HPDE6-E6E7 (cell line): ENCODE results near the gene RSPH3.
A peak's percentile ranks its signal among the peaks of the same experiment; 100 is the strongest.
"Not testable (repeated sequence)": the region's sequence is repeated elsewhere in the genome, so short reads cannot be mapped to it uniquely, and the experiment has no call there.

Source experiments
- DNase-seq: peaks from one replicate; pipeline ENCODE4 v3.0.0; 2011; ENCODE audit warnings: missing footprints; ENCODE audit errors: extremely low spot score

Gene RSPH3

DNA sequence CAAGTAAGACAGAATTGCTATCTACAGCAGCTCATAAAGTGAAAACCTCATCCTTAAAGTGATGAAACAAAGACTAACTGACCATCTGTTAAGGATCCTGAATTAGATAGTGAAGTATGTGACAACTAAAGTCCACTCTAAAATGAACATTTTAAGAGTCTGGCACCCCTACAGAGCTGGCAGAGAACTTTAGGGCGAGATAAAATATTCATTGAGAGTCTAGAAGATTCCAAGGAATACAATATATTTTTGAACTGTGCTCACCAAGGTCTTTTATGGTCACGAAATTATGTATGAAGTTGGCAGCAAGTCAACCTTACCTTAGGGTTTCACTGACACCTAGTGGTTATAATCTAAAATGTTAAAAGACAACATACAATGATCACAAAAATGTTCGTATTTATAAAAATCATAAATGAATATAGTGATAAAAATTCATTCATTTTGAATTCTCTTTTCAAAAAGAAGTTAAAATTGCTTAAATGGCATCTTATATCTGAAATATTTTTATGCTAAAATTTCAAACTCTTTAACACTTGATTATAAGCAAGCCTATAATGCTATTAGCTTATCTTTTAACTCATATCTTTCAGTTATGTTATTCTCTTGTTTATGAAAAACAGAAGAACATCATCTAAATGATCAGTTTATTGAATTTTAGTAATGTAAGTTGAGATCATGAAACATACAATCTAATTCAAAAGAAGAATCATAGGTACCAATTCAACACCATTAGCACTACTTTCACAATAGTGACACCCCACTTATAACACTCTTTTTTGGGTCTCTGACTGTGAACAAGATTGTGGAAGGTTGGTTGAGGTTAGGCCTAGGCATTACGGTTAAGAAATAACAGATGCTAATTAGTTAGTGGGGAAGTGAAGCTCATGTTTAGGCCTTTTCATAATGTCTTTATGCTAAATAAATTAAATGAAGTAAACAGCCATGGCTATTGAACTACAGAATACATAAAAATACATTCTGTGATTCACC lies 27.5 kb downstream of the RSPH3 start:
- DNase-seq: peak; percentile 20

DNA sequence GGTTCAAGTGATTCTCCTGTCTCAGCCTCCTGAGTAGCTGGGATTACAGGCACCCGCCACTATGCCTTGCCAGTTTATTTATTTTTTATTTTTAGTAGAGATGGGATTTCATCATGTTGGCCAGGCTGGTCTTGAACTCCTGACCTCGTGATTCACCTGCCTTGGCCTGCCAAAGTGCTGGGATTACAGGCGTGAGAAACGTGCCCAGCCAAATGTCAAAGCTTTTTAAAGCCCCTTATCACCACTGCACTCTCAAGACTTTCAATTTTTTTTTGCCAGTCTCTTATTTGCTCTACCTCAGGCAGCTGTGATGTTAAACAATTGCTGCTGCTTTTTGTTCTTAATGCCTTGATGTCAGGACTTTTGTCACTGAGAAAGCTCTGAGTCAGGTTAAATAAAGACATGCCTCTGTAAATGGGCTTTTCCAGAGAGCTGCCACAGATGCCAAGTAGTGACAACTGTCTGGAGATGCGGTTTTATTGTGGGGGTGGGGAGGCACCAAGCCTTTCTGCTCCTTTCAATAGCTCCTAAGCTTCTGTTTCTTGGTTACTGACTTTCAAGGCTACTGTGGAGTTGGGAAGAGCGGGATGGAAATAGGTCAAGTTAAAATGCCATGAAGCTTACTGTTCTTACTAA lies 29.2 kb downstream of the RSPH3 start:
- no peak for DNase-seq

DNA sequence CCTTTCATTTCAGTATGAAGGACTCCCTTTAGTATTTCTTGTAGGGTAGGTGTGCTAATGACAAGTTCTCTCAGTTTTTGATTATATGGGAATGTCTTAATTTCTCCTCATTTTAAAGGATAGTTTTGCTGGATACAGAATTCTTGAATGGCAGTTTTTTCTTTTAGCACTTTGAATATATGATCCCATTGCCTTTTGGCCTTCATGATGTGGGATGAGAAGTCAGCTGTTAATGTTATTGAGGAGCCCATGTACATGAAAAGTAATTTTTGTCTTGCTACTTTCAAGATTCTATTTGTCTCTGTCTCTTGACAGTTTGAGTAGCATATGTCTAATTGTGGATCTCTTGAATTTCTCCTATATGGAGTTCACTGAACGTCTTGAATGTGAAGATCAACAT lies 30.9 kb downstream of the RSPH3 start:
- no peak for DNase-seq

DNA sequence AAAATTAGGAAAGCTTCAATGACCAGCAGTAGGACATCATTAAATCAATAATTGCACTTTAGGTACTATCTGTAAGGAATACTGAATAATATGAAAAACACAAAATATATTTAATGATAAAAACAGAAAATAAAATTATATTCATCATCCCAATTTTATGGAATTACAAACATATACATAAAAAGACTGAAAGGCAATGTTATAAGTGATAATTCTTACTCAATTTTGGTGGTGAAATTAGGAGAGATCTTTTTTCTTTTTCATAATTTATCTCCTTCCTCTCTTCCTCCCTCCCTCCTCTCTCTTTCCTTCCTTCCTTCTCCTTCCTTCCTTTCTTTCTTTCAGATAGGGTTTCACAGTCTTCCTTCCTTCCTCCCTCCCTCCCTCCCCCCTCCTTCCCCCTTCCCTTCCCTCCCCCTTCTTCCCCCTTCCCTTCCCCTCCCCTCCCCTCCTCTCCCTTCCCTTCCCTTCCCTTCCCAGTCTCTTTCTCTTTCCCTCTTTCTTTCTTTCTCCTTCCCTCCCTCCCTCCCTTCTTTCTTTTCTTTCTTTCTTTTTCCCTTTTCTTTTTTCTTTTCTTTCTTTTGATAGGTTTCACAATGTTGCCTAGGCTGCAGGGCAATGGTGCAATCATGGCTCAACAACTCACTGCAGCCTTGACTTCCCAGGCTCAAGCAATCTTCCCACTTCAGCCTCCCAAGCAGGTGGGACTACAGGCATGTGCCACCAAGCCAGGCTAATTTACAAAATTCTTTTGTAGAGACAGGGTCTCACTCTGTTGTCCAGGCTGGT lies 36.8 kb downstream of the RSPH3 start:
- DNase-seq: no peak

DNA sequence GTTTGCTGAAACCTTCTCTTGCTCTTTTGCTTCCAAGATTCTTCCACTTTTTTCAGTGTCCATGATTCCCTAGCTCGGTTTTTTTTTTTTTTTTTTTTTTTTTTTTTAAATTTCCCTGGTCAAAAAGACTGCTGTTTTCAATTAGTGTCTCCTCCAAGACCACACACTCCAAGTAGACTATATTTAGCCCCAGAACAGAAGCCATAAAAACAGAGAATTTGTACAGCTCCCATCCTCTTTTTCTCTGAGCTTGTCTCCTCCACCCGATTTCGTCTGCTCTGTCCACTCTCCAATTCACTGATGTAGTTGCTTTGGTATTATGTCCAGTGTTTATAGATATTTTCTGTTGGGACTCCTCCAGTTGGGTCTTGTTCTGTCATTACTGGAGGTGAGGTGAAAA lies 37.6 kb downstream of the RSPH3 start:
- DNase-seq: no peak

DNA sequence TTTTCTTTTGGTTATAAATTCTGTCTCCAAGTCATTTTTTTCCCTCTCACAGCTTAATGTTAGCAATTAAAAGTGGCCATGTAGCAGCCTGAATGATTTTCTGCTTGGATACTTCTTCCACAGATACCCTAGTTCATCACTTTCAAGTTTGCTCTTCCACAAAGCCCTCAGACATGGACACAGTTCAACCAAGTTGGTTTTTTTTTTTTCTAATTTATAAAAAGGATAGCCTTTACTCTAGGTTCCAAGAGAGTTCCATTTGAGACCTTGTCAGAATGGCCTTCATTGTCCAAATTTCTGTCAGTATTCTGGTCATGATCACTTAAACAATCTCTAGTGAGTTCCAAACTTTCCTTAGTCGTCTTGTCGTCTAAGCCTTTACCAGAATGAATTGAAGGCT lies 40.0 kb downstream of the RSPH3 start:
- no peak for DNase-seq

DNA sequence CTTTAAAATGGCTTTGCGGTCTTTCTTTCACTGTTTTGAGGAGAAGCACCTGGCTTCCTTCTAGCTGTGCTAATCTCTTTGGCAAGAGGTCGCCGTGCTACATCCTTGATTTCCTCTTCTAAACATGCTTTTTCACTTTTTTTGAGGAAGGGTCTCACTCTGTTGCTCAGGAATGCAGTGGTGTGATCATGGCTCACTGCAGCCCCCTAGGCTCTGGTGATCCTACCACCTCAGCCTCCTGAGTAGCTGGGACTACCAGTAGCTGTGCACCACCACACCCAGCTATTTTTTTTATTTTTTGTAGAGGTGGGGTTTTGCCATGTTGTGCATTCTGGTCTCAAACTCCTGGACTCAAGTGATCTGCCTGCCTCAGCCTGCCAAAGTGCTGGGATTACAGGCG lies 40.5 kb downstream of the RSPH3 start:
- no peak for DNase-seq

DNA sequence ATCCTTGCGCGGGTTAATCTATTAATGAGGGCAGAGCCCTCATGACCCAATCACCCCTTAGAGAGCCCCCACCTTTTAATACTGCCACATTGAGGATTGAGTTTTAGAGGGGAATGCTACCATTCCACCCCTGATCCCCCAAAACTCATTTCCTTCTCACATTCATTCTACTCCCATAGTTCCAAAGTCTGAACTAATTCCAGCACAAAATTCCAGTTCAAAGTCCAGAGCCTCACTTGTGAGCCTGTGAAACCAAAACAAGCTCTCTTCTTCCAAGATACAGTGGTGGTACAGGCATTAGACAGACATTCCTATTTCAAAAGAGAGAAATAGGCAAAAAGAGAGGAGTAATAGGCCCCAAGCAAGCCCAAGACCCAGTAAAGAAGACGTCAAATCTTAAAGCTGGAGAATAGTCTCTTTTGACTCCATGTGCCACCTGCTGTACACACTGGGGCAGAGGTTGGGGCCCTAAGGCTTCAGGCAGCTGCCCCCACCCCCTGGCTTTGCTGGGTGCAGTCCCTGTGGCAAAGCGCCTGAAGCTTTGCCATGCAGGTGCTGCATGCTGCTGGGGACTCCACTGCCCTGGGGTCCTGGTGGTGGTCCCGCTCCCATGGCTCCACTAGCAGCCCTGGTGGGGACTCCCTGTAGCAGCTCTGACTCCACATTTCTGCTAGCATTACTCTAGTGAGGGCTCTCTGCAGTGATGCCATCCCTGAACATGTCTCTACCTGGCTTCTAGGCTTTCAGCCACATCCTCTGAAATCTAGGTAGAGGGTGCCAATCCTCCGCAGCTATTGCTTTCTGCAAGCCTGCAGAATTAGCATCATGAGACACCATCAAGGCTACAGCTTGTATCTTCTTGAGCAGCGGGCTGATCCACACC lies 41.3 kb downstream of the RSPH3 start:
- no peak for DNase-seq

DNA sequence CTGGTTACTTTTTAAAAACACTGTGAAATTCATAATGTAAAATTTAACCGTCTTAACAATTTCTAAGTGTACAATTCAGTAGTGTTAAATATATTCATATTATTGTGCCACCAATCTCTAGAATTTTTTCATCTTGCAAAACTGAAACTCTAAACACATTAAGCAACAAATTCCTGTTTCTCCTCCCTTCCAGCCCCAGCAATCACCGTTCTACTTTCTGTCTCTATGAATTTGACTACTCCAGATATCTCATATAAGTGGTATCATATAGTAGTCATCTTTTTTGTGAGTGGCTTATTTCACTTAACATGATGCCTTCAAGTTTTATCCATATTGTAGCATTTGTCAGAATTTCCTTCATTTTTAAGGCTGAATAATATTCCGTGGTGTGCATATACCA lies 44.7 kb downstream of the RSPH3 start:
- no peak for DNase-seq

DNA sequence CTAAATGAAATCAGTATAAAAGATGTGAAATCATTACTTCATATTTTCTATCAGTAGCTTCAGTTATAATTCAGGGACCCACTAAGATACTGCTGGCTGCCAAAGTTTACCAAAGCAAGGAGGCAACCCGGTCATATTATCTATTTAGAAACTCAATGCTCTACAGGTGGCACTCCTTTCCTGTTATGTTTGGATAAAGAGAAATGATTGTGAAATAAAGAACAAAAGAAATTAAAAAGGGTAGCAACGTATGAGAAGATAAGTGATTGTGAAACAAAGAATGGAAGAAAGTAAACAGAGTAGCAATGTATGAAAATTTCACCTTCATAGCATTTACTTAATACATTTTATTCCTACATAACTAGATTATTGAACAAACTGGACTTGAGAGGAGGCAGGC lies 45.2 kb downstream of the RSPH3 start:
- DNase-seq: no peak

DNA sequence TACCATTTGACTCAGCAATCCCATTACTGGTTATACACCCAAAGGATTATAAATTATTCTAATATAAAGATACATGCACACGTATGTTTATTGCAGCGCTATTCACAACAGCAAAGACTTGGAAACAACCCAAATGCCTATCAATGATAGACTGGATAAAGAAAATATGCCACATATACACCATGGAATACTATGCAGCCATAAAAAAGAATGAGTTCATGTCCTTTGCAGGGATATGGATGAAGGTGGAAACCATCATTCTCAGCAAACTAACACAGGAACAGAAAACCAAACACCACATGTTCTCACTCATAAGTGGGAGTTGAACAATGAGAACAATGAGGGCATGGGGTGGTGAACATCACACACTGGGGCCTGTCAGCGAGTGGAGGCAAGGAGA lies 48.0 kb downstream of the RSPH3 start:
- not testable (repeated sequence) for DNase-seq

DNA sequence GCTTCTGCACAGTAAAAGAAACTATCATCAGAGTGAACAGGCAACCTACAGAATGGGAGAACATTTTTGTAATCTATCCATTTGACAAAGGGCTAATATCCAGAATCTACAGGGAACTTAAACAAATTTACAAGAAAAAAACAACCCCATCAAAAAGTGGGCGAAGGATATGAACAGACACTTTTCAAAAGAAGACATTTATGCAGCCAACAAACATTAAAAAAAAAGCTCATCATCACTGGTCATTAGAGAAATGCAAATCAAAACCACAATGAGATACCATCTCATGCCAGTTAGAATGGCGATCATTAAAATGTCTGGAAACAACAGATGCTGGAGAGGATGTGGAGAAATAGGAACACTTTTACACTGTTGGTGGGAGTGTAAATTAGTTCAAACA lies 48.4 kb downstream of the RSPH3 start:
- not testable (repeated sequence) for DNase-seq

DNA sequence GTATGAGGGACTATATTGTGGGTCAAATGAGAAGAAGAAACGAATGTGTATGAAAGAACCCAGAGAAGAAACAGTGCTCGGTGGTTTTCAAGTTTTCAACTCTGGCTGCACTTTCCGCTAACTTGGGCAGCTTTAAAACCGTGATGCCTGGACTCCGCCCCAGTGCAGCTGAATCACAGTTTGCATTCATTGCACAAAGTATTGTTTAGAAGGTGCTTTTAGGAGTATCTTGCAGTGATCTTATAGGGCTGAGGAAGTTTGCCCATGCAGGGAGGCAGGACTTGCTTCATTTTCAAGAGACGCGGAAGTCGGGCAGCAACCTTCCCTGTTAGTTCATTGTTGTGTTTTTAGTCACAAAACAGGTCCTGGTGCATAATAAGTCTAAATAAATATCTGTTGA lies 52.7 kb downstream of the RSPH3 start:
- DNase-seq: no peak

DNA sequence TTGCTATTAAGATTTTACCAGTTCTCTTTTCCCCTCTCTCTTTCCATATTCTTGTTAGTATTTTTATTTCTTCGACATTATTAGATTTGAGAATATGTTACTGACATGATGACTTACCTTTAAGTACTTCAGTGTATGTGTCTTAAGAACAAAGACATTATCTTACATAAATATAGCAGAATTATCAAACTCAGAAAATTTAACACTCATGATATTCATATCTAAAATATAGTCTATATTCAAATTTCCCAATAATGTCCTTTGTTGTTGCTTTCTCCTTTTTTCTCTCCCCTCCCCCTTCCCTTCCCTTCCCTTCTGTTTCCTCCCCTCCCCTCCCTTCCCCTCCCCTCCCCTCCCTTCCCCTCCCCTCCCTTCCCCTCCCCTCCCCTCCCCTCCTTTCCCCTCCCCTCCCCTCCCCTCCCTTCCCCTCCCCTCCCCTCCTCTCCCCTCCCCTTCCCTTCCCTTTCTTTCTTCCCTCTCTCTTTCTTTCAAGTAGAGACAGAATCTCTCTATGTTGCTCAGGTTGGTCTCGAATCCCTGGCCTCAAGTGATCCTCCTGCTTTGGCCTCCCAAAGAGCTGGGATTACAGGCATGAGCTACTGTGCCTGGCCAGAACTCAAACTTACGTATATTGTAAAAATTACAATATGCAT lies 56.5 kb downstream of the RSPH3 start:
- DNase-seq: no peak

DNA sequence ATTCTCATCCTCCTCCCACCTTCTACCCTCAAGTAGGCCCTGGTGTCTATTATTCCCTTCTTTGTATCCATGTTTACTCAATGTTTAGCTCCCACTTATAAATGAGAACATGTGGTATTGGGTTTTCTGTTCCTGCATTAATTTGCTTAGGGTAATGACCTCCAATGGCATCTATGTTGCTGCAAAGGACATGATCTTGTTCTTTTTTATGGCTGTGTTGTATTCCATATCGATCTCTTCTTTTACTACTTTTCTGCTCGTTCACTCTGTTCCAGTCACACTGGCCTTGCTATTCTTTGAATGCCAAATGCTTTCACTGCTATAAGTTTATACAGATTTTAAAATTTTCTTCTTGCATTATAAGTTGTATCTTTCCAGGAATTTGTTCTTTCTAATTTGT lies 57.7 kb downstream of the RSPH3 start:
- no peak for DNase-seq

DNA sequence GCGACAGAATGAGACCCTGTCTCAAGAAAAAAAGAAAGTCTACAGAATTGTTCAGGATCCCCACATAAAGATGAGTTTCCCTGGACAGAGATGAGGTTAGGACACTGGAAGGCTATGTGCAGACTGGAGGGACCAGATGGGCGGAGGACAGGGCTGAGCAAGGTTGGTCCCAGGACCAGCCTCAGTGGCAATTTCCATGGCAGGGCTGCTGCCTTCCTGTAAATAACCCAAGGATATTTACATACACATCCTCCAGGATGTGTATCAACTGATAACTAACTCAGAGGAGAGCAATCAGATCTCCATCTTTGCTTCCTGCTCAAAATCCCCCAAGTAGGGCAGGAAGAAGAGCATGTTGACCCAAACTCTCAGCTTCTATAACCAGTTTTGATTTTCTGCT lies 58.8 kb downstream of the RSPH3 start:
- no peak for DNase-seq

DNA sequence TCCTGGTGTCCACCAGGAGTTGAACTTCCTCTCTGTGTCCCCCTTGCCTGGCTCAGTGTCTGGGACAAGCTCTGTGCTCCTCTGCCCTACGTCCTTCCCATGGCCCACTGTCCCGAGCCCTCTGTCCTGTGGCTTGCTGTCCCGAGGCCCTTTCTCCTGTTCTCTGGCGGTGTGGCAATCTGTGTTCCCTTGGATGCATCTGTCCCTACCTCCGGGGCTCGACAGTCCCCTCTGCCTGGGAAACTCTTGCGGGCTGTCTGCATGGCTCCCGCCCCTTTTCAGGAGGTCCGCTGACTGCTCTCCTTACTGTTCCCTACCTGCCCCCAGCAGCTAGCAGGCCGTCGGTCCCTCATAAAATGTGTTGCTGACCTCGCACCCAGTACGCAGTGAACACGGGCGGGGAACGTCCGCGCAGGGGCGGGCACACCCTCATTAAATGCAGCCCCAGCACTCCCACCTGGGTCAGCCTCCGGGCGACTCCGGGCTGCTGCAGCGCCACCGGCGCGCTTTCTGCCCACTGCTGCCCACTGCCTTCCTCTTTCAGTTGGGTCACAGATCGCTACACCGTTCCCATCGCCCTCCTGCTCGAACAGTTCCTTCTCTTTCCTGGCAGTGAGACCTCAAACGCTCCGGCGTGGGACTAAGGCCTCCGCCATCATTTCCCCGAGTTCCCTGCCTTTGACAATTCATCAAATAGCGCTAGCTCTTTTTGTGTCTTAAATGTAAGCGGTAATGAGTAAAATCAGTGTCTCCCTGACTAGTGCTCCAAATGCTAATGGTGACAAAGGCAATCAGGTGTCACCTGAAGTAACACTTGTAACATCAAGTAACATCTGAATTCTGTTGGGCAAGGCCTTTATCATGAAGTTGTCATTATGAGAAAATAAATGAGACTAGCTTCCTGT lies 60.5 kb downstream of the RSPH3 start:
- DNase-seq: no peak

DNA sequence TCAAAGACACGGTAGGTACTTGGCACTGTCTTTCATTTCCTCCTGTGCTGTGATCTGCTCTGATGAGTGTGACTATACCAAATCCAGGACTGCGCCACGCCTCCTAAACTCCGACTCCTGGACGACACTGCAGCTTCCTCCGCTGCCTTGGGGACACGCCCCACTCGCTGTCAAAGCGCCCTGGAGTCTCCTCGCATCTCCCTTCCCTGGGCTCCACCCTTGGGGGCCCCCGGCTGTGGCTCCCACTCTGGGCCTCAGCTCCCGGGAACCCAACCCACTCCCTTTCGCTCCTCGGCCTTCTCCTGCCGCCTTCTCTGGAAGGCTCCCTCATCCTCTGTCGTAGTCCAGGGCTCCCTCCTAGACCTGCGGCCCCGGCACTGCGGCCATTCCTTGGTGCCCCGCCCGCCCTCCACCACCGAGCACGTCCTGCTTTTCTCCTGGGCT lies 61.2 kb downstream of the RSPH3 start:
- DNase-seq: no peak

DNA sequence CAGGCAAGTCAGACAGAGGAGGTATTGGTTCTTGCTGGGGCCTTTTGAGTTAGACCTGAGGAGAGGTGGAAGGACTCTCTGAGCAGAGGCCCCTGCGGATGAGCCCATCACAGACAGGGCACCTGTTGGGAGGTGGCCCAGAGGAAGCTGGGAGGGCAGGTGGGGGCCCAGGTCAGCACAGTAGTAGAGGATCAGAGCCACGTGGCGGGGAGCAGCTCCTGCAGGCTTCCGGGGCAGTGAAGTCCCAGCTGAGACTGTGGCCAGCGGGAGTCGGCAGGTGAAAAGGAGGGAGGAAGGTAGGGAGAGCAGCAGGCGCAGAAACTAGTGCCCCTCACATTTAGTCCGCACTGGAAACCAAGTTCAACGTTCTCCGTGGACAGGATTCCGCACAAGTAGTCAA lies 61.8 kb downstream of the RSPH3 start:
- DNase-seq: no peak

DNA sequence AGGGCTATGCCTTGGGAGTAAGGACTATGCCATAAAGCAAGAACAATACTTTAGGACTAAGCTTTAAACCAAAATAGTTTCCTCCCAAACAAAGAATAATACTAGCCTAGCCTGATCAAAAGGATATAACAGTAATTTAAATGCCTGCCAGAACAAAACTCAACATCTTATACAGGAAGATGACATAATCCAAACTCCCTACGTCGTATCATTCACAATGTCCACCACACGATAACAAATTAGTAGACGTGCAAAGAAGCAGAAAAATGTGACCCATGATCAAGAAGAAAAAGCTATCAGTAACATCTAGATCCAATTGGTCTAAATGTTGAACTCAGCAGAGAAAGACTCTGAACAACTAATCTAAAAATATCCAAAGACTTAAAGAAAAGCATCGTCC lies 65.8 kb downstream of the RSPH3 start:
- no peak for DNase-seq
